ENCODE measurements around the gene FCHSD2. TPM values are rescaled to one million over a fixed set of nuclear protein-coding genes. Genes with fewer than 3 reads are reported as not detected.
A peak's percentile ranks its signal among the peaks of the same experiment; 100 is the strongest.

FCHSD2 gene
- total RNA-seq, 1 experiment from 2014 or later, result 4.4 TPM

DNA sequence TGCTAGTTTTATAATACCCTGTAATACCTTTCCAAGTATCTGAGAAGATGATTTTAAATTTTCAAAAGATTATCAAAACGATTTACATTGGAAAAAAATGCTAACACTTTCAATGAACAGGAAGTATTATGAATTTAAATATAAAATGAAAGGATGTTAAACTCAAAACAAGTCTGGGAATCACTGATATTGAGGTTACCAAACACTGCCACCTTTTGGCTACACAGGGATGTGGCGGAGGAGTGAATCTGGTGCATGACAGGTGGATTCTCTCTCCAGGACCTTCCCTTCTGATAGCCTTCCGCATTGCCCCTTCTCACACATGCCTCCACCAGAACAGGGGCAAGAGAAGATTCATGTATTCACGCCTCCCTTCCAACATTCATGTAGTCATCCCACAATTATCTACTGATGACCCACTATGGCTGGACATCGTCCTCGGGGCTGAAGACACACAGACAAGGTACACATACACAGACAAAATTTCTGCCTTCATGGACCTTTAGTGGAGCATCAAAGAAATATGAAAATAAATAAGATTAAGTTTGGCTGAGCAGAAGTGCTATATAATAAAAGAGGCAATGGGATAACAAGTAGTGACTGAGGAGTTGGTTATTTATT, 293.2 kb downstream of the FCHSD2 start:
- in situ Hi-C loops (cut with HindIII; ENCODE audit: low pct_unique_long_range_greater_than_20kb, low sequenced_read_pairs), result no loop called here
- DNase-seq (ENCODE audit: low read depth), result peak; percentile 14

DNA sequence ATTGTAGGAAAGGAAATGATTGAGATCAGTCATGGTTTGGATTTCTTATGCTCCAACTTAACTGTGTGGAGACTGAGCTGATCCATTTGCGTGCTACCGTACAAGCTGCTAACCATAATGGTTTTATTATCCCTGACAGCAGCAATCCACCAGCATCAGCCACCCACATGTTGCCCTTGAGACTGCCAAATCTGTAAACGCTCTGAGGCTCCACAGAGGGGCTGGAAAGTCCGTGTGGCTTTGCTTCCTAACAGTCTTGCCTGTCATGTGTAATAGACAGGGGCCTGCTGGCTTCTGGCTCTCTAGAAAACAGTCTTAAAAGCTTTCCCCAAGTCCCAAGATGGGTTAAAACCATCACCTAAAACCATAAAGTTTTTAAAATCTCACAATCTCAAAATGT, 297.8 kb downstream of the FCHSD2 start:
- in situ Hi-C loops (cut with HindIII; ENCODE audit: low pct_unique_long_range_greater_than_20kb, low sequenced_read_pairs), result no loop called here
- no peak for DNase-seq (ENCODE audit: low read depth)

DNA sequence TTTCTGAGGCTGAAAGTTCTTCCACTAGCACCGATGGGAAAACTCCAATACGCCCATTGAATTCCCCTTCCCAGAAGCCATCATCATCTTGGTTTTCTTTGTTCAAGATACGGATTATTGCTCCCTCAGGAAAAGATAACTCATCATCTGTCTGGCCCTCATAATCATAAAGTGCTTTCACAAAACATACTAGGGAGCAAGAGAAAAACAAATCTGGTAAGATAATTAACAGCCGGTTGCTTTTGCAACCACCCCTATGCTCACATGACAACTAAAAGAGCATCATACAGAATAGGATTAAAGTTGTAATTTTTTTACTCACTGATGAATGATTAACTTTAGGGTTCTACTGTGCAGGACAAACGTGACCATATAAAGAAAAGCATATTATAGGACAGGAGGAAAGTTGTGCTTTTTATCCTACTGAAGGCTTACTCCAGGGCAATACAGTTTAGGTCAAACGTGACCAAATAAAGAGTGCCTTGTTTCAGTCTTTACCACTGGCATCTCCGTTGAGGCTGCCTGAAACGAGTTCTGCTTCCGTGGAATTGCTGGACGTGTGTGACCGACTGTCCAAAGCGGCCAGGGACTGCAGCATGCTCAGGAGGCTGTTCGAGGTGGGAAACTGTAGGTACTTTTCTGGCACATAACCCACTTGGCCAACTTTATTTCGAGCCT, 299.3 kb downstream of the FCHSD2 start:
- in situ Hi-C loops (cut with HindIII; ENCODE audit: low pct_unique_long_range_greater_than_20kb, low sequenced_read_pairs), result no loop called here
- no peak for DNase-seq (ENCODE audit: low read depth)

DNA sequence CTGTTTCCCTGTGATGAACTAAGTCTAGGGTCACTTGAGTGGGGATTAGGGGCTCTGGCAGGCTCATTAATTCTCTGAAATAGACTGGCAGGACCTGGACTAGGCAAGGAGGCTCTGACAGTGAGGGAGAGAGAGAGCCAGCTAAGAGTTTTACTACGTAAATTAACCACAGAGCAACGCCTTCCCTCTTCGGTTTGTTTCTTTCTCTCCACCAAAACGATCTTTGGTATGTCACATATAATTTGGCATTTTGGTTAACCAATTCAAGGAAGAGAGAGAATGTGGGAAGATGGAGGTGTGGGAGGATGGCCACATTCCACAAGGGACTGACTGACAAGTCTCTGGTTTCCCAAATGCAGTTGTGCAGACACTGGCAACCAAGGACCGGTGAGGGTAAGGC, 300.0 kb downstream of the FCHSD2 start:
- in situ Hi-C loops (cut with HindIII; ENCODE audit: low pct_unique_long_range_greater_than_20kb, low sequenced_read_pairs), result no loop called here
- no peak for DNase-seq (ENCODE audit: low read depth)

DNA sequence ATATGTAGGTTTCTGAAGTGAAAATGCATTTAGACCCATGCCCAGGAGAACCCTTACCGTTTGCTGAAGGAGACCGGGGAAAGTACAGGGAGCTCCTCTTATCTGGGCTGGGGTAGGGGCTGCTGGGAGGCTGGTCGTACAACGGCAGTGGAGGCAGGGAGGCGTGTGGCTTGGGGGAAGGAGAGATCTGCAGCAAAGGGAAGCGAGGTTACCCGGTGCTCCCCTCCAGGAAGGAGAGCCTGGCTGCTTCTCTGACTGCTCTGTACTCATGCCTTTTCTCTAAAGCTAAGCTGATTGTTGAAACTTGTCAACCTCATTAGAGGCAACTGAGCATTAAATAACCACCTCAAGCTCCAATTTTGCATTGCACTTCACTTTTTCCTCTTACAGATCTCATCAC, 300.7 kb downstream of the FCHSD2 start:
- DNase-seq (ENCODE audit: low read depth), result no peak
- in situ Hi-C loops (cut with HindIII; ENCODE audit: low pct_unique_long_range_greater_than_20kb, low sequenced_read_pairs), result no loop called here

DNA sequence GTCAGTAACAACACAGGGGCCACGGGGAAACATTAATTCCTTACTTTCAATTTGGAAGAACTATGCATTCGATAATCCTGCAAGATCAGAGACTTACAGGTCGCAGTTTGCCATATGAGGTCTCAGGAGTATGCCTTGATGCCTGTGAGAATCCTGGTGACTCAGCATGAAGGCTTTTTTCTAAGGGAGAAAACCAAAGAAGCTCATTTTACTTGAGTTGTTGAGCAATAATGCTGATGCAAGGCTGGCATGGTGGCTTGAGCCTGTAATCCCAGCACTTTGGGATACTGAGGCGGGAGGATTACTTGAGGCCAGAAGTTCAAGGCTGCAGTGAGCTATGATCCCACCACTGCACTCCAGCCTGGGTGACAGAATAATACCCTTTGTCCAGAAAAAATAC, 301.3 kb downstream of the FCHSD2 start:
- in situ Hi-C loops (cut with HindIII; ENCODE audit: low pct_unique_long_range_greater_than_20kb, low sequenced_read_pairs), result no loop called here
- DNase-seq (ENCODE audit: low read depth), result peak; percentile 13

DNA sequence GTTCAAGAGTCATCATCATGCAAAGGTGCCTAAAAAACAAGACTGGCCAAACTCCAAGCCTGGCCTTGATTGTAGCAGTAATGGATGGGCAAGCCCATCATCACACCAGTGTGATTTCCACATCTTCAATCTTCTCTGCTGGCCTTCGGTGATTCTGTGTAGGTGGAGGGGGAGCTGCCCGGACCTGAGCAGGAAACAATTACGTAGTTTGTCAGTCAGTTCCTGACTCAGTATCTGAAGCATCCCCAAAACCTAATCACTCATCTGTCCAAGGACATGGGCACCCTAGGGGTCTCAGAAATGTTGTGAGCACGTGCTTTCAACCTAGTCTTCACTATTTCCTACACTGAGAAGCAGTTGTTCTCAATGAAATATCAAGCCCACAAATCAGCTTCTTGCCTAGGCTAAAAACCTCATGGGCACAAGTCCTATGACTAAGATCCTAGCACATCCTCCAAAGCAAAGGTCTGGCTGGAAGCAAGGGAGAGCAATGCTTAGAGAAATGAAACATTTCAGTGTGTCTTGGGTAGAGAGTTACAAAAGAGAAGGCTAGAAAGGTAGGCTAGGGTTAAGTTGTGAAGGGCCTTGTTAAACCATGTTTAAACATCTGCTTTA, 303.3 kb downstream of the FCHSD2 start:
- in situ Hi-C loops (cut with HindIII; ENCODE audit: low pct_unique_long_range_greater_than_20kb, low sequenced_read_pairs), result no loop called here
- DNase-seq (ENCODE audit: low read depth), result no peak

DNA sequence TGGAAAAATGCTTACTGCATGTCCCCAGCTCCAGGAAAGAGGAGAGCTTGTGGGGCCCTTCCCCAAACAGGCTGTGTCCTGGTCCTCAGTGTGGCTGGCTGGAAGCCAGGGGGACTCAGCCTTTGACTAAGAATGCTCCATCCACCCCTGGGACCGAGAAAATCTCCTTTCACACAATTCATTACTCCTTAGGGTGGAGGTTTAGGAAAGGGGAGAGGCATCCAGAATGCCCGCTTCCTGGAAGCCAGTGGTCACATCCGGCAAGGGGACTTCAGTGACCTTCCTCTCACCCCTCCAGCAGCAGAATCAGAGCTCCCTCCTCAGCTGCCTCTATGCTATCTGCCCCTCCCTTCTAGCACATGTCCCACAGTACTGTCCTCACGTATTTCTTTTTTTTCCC, 306.0 kb downstream of the FCHSD2 start:
- in situ Hi-C loops (cut with HindIII; ENCODE audit: low pct_unique_long_range_greater_than_20kb, low sequenced_read_pairs), result no loop called here
- DNase-seq (ENCODE audit: low read depth), result no peak

DNA sequence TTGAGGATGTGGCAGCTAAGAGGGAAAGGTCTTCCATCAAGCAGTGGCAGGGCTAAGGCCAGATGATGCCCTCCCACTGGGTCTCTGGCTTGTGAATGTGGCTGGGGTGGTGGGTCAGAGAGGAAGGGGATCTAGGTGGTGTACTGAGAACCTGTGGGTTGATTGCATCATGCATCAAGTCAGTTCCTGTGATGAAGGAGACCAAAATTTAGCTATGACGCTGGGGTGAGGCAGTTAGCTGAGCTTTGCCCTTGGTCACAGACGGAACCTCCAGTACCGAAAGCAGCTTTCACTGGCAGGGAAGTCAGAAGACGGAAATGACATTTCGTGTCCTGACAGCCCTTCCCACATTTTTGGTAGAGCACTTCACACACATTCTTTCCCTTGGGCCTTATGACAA, 307.2 kb downstream of the FCHSD2 start:
- in situ Hi-C loops (cut with HindIII; ENCODE audit: low pct_unique_long_range_greater_than_20kb, low sequenced_read_pairs), result no loop called here
- DNase-seq (ENCODE audit: low read depth), result no peak

DNA sequence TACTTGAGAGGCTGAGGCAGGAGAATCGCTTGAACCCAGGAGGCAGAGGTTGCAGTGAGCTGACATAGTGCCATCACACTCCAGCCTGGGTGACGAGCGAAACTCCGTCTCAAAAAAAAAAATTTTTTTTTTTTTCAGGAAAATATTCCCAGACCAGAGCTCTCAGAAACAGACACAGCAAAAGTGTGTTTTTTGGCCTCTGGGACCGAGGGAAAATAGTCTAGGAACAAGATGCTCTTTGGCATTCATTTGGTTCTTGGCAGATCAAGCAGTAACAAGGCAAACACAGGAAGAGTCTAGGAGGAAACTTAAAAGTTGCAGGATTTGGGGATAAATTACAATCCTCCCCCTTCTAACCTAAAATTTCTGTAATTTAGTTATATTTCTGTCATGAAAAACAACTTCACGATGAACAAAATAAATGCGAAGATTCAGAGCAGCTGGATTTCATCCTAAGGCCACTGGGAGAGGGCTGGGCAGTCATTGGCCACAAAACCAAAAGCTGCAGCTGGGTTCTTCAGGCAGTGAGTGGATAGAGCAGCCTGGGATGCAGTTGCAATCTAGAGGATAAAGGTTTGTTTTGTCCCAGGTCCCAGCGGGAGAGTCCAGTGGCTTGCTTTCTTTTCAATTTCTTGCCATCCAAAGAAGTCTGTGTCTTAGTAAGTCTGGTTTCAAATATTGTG, 308.2 kb downstream of the FCHSD2 start:
- in situ Hi-C loops (cut with HindIII; ENCODE audit: low pct_unique_long_range_greater_than_20kb, low sequenced_read_pairs), result no loop called here
- no peak for DNase-seq (ENCODE audit: low read depth)

DNA sequence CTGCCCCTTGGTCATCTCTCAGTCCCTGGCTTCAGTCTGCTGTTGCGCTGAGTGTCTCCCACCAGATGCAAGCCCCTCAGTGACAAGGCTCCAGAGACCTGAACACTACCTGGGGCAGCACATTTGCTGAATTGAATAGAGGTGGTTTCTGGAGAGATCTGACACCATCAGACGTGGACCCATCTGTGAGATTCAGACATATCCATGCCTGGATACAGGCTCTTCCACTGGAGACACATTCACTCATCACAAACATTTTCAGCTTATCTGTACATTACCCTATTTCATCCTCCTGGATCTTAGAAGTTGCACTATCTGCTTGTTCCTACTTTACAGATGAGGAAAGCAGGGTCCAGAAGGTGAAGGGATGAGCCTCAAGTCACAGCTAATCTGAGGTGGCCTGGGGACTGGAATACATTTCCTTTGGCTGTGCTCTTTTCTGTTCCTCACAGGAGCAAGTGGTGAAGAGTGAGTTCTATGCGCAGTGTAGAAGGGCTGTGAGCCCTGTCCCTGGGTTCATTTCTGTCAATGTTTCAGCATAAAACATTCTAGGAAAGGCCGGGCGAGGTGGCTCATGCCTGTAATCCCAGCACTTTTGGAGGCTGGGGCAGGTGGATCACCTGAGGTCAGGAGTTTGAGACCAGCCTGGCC, 308.9 kb downstream of the FCHSD2 start:
- in situ Hi-C loops (cut with HindIII; ENCODE audit: low pct_unique_long_range_greater_than_20kb, low sequenced_read_pairs), result no loop called here
- DNase-seq (ENCODE audit: low read depth), result no peak

DNA sequence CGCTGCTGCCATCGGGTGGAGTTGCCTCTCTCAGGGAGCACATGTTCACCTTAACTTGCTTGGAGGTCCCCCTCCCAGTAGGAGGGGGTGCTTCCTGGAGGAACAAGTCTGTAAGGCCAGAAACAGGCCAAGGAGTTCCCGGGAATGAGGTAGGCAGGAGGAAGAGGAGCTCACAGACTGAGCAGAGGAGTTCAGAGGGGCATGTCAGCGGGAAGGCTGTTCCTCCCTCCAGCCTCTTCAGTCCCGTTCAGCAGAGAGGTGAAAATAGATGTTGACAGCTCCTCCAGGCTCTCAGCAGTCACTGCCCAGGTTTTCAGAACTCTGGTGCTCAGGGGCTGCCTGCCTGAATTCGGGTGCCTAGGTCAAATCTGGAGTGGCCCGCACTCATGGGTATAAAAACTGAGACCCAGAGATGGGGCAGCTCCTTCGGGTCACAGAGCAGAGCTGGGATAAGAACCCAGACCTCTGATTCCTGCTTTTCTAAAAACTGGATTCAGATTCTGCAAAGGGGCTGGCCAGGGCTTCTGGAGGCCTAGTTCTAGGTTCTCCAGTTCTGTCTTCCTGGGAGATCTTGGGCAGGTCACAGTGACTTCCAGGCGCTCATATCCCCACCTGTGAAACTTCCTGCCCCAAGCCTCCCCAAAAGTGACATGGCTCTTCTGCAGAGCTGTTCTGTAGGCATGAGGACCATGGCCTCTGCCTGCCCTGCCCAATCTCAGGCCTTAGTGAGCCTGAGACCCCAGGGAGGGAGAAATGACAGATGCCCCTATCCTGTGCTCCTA, 309.6 kb downstream of the FCHSD2 start:
- DNase-seq (ENCODE audit: low read depth), result no peak
- in situ Hi-C loops (cut with HindIII; ENCODE audit: low pct_unique_long_range_greater_than_20kb, low sequenced_read_pairs), result no loop called here

DNA sequence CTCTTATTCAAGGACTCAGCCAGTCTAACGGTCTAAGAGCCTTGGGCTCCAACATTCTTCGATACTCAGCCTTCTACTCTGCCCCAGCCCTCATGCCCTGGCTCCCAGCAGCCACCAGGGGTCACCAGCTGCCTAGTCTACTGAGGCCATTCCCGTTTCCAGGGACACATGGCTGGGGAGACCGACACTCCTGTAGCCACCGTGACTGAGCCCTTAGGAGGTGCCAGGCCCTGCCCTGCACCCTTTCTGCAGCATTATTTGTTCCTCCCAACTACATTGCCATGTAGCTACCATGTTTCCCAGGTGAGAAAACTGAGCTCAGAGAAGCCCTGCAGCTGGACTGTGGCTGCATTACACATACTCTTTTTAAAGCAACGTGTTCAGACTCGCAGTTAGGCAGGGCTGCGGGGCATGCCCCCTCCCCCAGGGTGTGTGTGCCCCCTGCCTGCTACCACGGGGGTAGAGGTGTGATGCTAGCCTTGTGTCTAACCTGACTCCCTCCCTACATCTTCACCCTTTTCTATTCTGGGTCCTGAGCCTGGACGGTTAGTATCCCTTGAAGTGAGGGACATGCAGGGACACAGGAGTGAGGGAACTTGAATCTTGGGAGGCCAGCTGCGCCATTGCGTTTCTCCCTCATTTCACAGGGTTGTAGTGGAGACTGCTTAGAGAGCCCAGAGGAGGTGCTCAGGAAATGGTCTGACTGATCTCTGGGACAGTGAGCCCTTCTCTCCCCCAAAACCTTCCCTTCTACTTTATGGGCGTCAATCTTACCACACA, 310.4 kb downstream of the FCHSD2 start:
- peak; percentile 50 for DNase-seq (ENCODE audit: low read depth)
- in situ Hi-C loops (cut with HindIII; ENCODE audit: low pct_unique_long_range_greater_than_20kb, low sequenced_read_pairs), result no loop called here

DNA sequence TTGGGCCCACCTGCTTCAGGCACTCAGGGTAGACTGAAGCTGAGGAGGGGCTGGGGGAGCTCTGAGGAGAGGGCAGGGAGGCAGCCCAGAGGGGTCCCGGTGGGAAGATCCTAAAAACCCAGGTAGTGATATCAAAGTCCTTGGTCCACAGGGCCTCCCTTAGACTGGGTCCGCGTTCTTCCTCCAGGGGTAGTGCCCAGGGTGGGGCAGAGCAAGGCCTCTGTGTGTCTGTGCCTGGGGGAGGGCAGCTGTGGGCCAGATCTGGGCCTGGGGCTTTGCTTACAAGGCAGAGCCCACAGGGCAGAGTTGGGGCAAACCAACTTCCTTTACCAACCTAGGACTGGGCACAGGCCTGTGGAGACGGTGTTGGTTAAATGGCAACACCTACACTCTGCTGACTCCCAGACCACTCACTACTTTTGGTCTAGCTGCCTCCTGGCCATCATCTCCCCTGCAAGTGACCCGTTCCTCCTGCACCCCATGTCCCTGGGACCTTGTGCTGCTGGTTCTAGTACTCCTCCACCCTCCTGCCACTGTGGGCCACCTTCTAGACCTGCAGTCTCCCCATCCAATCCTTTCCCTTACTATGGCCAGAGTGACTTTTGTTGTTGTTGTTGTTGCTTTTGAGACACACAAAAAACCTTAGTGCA, 312.1 kb downstream of the FCHSD2 start:
- in situ Hi-C loops (cut with HindIII; ENCODE audit: low pct_unique_long_range_greater_than_20kb, low sequenced_read_pairs), result no loop called here
- no peak for DNase-seq (ENCODE audit: low read depth)

DNA sequence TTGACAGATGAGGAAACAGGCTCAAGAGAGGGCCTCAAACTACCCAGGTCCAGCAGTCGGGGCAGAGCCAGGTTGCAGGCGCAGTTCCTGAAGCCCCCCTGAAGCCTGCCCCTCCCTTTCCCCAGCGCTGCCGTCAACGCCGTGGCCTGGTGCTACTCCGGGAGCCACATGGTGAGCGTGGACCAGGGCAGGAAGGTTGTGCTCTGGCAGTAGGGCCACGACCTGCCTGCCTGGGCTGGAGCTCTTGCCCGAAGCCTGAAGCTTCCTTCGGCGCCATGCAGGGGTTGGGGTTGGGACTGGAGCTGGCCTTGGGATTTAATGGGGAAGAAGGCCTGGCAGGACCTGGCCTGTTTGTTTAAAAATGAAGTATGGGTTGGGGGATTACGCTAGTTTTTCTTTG, 312.9 kb downstream of the FCHSD2 start:
- no peak for DNase-seq (ENCODE audit: low read depth)
- in situ Hi-C loops (cut with HindIII; ENCODE audit: low pct_unique_long_range_greater_than_20kb, low sequenced_read_pairs), result no loop called here

DNA sequence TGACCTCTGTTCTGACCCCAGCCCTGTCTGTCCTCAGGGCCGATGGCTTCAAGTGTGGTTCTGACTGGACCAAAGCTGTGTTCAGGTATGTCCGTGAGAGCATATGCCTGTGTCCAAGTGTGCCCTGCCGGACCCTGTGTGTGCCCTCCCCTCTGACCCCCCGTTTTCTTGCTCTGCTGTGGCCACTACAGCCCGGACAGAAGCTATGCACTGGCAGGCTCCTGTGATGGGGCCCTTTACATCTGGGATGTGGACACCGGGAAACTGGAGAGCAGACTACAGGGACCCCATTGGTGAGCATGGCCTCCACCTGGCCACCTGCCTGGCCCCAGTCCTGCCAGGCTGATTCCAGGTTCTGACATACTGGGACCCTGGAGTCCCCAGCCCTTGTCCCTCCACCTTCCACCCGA, 313.4 kb downstream of the FCHSD2 start:
- DNase-seq (ENCODE audit: low read depth), result no peak
- in situ Hi-C loops (cut with HindIII; ENCODE audit: low pct_unique_long_range_greater_than_20kb, low sequenced_read_pairs), result no loop called here

DNA sequence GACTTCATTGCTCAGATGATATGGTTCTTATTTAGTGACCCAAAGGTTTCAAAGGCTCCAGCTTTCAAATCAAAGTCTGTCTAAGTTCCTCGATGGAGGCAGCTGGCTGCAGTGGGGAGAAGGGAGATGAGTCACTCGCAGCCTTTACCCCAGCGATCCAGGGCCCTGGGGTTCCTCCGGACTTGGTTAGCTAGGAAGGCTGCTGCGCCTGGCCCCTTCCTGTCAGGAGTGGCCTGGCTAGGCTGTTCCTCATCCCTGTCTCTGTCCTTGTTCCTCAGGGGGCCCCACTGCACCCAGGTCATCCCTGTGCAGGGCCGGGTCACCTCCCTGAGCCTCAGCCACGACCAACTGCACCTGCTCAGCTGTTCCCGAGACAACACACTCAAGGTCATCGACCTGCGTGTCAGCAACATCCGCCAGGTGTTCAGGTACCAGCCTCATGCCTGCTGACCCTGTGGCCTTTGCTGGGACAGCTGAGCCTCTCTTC, 314.0 kb downstream of the FCHSD2 start:
- in situ Hi-C loops (cut with HindIII; ENCODE audit: low pct_unique_long_range_greater_than_20kb, low sequenced_read_pairs), result no loop called here
- DNase-seq (ENCODE audit: low read depth), result no peak
